CD4-positive, alpha-beta T cell treated with Interleukin-21 for 1 hour (primary cell): ENCODE measurements around the gene PRR5L.

Experiments
- DNase-seq: peaks from one replicate; pipeline ENCODE4 v3.0.0-alpha.2; 2020

PRR5L gene

DNA sequence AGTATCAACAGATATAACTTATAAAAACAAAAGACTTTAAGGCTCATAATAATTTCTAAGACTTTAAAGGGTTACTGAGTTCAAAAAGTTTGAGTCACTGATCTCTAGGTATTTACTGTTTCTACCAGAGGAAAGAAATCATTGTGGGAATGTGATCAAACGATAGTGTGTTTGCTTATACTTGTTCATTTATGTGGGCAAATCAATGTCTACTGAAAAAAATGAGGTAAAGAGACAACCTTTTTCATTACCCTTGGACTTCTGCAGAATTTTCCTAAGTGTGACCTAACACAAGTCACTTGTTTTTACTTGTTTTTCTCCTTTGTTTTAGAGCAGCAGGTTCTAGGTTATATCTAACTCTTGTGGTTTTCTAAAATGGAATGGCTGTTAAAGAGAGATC is 65.4 kb downstream of the PRR5L start:
- DNase-seq, result no peak

DNA sequence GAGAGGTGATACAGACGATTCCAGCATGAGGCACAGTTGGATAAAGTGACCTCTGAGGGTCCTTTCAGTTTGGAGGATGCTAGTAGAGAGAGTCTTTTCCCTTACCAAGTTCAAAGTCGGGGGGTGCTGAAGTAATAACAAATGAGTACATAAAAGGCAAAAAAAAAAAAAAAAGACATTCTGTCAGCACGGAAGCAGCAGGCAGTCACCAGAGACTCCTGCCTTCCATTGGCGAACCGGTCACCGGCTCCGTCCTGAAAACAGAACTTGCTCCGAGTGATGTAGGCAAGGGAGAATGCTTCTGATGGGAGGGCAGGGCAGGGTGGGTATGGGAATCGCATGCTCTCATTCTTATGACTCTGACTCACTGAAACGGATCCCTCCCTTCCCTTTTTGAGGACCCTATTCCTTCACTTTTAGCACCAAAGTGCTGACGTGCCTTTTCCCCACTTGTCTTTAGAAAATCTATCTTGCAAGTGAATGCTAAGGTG is 65.9 kb downstream of the PRR5L start:
- DNase-seq, result no peak

DNA sequence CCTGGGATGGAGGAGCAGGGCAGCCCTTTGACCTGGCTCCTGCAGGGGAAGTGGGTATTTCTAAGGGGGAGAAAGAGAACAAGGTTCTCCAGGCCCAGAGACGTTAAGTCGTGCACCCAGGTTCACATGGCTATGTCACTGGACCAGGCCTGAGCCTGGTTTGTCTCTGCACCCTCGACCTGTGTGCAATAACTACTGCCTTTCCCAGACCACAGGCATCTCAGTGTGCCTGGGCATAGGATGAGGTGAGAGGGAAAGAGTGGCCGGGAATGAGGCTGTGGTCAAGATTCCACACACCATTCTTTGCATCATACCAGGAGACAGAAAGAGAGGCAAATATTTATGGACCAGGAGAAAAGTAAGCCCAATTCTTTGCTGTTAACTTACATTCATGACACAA is 66.8 kb downstream of the PRR5L start:
- DNase-seq, result no peak

DNA sequence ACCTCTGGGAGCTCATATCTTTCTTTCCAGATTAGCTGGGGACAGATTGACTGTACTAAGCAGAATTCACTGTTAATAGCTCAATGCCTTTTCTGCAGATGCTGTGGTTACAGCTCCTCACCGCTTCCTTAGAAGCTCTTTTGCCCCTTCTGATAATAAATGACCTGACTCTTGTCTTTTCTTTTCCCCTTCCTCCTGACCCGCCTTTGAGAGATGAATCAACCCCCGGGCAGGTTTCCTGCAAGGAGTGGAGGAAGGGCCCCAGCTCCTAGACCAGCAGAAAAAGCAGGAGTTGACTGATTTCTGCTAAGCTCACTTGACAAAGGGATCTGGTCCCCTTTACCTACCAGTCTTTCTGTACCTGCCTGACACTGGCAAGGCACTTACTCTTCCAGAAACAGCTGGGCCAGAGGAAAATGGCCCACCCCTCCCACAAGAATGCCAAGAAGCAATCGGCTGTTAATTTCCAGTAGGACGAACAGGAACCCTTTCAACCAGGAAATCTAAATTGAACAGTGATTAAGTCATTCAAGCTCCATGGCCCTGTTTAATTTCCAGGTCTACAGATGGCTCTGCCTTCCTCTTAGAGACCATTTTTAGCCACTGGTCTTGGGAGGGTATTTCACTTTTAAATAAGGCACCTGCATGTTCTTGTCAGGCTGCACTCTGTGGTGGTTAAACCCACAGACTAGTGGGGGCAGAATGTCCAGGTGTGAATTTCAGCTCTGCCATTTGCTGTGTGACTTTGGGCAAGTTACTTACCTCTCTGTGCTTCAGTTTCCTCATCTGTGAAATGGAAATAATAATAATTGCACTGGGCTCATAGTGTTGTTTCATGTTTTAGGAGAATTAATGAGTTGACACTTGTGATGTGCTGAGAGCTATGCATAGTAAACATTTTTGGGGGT is 67.5 kb downstream of the PRR5L start:
- DNase-seq, result no peak

DNA sequence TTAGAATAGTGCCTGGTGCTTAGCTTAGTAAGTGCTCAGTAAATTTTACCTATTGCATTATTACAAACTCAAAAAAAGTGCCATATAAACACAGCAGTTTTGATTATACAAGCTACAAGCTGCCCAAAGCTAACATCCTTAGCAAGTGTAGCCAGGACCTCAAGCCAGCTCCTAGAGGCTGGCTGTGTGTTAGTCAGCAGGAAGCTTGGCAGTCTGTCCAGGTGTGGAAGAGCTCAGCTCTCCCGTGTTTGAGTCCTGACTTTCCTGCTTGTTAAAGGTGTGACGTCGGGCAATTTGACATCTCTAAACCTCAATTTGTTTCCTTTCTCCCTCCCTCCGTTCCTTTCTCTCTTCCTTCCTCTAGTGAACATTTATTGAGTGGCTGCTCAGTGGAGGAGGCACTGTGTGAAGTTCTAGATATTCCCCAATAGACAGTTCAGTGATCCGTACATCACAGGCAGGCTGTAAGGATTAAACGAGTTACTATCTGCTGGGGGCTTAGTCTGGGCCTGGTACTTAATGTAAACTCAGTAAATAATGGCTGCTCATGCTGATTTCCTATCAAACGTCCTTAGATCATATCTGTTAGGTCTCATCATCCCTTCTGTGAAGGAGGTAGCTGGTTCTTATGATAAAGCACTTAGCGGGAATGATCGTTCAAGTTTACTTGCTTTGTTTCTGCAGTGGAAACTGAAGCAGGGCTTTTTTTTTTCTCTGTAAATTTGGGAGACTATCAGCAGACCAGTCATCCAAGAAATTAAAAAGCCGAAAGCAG is 68.7 kb downstream of the PRR5L start:
- no peak for DNase-seq

DNA sequence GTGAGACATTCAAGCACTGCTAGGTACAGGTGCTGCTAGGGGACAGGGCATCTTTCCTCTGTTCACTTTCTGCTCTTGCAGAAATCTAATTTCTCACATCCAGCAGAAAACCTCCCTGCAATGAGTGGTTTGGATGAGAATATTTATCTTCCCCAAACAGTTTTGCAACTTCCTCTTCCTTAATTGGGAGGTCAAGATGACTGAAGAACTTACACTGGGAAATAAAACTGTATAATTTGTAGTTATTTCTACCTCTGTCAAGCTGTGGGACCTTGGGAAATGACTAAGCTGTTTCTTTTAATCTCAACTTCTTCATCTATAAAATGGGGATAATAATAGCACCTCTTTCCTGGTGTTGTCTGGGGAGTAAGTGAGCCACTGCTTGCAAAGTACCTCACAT is 69.8 kb downstream of the PRR5L start:
- DNase-seq, result no peak

DNA sequence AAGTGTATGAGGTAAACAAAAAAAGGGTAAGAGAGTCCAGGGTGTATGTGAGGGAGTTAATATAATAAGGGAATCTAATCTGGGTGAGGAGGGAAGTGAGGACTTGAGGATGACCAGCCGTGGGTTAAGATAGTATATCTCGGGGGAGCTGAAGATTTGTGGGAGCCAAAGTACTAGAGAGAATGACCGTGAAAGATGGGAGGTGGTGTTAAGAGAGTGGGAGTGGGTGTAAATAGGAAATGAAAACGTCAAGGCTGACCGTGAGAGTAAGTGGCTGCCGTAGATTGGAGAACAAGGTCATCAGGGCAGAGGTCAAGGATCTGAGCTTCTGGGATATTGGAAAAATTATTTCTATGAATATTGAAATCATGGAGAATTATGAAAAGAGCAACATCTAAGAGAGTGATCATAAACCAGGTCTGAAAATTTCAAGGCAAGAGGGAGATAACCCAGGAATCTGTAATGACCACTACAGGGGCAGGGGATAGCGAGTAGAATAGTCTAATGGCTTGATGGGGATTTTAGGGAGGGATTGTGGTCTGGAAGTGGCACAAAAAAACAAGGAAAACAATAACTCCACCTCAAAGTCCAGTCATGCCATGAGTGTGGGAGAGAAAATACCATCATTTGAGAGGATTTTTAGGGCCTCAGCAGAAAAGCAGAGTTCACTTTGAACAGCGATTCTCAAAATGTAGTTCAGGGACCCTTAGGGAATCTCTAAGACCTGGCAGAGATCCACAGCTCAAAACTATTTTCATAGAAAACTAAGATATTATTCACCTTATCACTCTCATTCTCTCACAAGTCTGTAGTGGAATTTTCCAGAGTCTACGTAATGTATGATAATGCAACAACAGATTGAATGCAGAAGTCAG is 72.0 kb downstream of the PRR5L start:
- DNase-seq, result no peak

DNA sequence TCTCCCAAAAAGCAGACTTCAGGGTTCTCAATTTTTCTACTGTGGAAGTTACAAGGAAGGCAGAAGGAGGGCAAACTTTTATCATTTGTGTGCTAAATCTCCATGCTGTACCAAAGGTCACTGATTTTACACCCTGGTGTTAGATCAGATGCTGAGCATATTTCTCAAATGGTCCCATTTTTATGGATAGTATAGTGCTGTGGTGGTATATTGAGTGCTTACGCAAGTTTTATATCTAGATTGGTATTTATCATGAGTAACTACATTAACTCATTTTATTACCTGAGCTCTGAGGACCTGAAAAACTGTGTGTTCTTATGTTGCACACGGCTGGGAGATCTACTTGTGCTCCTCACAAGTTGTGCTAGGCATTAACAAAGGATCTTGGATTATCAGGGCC is 75.1 kb downstream of the PRR5L start:
- DNase-seq, result no peak

DNA sequence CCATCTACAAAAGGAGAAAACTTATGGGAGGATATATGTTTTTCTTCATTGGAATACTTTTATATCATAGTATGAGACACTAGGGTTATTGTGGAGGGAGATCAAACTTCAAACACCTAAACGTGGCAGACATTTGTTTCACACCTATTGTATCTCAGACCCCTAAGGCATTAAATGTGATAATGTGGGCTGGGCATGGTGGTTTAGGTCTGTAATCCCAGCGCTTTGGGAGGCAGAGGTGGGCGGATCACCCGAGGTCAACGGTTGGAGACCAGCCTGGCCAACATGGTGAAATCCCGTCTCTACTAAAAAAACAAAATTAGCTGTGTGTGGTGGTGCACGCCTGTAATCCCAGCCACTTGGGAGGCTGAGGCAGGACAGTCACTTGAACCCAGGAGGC is 75.5 kb downstream of the PRR5L start:
- DNase-seq, result no peak

DNA sequence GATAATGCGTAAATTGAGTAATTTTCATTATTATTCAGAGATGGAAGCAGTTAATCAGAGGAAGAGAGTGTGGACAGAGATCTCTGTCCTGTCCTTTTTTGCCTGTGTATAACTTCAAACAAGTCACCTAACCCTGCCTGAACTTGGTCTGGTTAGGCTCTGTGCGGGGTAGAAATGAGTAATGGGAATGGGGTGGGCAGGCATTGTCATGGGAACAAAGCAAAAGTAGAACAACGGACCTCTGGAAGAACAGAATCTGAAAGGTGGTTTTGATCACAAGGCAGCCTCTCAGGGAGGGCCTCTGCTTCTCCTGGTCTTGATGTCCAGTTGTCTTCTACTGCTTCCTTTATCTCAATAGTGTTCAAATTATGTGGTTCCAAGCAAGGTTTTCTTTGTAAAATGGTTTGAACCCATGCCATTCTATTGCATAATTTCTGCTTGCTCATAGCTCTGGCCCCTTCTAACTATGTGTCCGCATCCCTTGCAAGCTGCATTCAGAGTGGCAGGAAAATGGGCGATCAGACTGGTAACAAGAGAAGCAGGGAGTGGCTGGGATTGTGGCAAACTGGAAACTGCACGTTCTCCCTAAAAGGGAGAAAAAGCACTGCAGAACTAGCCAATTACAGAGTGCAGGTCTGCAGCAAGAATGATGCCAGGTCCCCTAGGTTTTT is 76.1 kb downstream of the PRR5L start:
- no peak for DNase-seq

DNA sequence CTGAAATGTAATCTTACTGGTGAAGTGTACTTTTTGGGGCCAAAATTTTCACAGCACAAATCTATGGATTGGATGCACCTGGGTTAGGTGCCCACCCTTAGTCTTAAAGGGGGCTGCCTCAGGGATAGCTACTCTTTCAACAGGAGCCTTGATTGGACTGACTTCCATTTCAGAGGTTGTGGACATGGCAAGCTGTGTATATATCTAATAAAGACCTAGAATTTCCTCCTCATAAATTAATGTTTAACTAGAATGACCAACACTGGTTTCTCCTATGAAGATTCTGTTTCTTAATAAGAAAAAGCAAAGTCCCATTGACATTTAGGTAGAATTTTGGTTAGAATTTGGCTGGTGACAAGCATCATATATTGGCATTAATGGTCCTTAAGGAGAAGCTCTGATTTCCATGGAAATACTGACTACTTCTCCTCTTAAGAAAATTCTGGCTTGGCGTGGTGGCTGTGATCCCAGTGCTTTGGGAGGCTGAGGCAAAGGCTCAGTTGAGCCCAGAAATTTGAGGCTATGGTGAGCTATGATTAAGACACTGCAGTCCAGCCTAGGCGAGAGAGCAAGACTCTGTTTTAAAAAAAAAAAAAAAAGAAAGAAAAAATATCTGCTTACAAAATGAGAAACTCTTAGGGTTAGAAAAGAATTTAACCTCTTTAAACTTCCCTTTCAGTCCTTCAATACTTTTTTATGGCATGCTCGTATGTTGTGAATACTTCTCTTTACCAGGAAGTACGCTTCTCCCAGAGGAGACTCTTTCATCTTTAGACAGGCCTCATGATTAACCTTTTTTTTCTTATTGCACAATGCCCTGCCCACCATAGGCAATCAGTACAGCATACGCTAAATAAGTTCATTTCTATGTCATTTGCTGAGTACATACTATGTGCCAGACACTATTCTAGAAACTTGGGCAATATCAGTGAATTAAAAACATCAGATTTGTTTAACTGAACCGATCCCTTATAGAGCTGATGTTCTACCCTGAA is 77.2 kb downstream of the PRR5L start:
- no peak for DNase-seq

DNA sequence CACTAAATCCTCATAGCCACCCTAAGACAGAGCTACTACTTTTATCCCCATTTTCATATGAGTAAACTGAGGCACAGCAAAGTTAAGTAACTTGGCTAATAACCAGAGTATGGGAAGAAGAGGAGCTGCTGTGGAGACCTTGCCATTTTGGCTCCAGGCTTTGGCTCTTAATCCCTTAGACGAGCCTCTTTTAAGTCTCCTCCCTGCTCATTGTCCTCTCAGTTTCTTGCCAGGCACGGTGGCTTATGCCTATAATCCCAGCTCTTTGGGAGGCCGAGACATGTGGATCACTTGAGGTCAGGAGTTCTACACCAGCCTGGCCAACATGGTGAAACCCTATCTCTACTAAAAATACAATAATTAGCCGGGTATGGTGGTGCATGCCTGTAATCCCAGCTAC is 78.6 kb downstream of the PRR5L start:
- no peak for DNase-seq

DNA sequence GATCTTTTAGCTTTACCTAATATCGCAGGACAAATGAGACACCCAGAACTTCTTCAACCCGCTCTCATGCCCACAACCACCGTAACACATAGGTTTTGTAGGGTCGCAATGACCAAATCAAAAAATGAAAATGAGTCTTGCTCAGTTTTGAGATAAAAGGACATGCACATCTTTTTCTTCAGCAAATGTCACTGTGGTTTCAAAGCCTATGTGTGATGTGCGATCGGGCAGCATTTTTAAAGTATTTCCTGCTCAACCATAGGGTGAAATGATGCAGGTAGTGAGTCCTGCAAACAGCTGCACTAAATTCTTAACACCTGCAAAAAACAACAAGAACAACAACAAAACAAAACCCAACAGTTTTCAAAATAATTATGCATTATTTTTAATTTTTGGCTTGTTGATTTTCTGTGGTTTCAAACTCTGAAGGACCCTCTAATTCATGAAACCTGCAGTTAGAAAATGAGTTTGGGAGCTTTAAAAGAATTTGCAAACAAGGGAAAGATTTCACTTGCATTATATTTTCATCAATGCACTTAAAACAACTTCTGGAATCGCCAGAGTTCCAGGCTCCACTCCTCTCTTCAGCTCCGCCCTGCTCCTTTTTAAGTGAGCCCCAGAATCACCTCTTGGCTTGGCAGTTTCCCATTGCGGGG is 79.4 kb downstream of the PRR5L start:
- DNase-seq, result peak; percentile 39

DNA sequence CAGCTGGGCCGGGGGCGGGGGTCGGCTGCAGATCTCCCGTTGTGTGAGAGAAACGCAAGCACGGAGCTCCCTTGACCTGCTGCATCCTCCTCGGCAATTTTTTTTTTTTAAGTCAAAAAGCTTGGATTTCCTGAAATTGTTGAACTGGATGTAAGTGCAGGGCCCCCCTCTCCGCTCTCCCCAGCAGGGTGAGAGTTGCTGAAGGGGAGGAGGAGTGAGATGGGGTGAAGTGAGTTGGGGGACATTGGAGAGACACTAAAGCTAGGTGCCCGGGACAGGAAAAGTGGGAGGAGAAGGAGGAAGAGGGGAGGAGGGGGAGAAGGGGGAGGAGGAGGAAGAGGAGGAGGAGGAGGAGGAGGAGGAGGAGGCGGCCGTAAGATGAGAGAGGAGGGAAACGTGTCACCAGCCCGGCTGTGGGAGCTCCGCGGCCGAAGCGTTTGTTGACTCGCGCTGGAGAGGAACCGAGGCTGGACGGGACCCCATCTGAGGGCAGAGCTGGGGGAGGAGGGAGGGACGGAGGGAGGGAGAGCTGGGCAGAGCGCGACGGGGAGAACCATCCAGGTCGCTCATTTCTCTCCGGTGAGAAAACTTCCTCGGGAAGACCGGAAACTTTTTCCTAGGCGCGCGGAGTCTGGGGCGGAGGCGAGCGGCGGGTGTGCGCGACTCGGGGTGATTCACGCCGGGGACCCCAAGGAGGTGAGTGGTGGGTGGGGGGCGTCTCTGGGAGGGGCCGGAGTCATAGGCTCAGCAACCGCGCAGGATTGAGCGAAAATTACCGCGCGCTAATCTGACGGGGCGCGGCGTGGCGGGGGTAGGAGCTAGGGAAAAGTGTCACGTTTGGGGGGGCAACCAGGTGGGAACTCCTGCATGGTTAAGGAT is 80.2 kb downstream of the PRR5L start:
- DNase-seq, result no peak

DNA sequence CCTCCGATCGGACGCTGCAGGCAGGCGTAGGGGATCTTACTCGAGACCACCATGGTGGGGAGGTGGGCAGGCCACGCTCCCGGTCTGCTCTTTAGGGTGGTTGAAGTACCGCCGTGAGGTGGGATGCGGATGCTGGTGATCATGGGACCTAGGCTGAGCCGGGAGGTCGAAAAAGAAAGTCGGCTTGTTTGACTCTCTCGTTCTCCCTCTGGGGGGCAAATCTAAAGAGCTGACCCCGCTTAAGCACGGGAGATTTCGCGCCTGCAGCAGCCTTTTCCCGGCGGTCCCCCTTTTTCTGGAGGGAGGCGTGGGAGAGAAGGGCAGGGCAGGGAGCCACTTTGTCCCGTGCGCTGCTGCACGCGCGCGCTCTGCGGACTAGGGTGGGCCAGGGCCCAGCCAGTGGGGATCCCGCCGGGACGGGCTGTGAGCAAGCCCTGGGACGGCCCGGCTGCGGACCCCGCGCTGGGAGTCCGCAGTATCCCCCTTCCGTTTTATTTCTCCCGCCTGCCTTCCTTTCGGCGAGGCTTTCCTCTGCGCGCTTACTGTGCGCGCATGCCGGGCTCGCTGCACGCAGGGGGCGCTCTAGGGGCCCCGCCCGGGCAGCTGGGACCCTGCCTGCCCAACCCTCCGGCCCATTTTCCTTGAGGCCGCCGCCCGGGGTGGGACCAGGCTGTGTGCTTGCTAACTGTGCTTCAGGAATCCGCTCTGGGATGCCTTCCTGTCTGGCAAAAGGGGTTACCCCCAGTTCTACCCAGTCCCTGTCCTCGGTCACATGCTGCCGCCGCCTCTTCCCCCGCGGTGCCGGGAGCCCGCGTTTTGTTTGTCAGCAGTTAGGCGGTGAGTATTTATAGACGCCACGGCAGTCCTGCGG is 81.0 kb downstream of the PRR5L start:
- peak; percentile 73 for DNase-seq

DNA sequence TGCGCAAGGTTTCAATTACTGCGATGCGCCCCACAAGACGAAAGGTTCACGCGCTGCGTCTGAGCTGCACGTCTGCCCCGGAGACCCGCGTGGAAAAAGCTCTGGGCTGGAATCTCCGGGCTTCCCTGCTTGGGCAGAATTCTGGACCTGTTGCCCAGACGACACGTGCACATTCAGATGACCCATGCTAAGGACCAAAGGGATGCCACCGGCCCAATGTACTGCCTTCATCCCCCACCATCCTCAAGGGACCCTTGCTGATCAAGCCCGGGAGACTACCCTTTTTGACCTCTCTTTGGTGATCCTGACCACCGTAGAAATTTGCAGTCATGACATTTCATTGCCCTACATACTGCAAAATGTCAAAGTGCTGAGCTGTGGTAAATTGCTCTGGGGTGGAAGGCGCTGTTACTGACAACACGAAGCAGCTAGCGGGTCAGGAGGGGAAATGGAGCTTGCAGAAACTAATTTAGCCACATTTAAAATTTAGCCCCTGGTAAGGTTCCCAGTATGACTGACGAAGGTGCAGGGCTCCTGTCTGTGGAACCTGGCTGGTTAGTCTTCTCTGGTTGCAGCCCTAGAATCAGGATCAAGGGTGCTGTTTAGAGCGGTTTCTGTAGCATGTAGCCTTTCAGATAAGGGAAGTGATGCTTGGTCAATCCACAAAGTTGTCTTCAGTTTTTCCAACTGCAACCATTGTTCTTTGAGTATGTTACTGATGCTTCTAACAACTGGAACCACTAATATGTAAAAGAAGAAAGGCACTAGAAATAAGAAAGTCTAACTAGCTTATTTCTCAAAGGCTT is 81.9 kb downstream of the PRR5L start:
- no peak for DNase-seq

DNA sequence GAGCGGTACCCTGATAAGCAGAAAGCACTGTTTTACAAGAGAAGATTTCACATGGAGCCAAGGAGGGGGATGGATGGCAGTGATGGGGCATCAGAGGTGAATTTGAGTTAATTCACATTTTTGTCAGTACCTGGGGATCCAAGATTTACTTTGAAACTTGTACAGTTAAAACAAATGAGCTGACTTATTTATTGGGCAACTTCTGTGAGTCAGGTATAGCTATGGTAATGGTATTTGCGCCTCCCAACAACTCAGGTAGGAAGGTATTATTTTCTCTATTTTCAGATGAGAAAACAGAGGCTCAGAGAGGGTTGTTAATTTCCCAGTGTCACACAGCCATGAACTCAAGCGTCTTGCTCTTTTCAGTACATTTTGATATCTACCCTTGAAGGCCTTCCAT is 83.6 kb downstream of the PRR5L start:
- DNase-seq, result no peak
